K562 (cell line): ENCODE data around the gene RAD51D. TPM values are rescaled to one million over a fixed set of nuclear protein-coding genes. Genes with fewer than 3 reads are reported as not detected.

Experiments used
- NUFIP1 ChIP-seq: fragments of 450-650 bp; IDR thresholded peaks from 2 replicates; pipeline ENCODE4 v1.6.1; 2018; ENCODE audit not compliant: partially characterized antibody
- PTRF ChIP-seq: fragments of 450-650 bp; IDR thresholded peaks from 2 replicates; pipeline ENCODE4 v1.6.1; 2016; ENCODE audit warnings: mild to moderate bottlenecking, missing genetic modification characterization, missing compliant biosample characterization
- RB1 ChIP-seq: fragments of 450-650 bp; IDR thresholded peaks from 2 replicates; pipeline ENCODE4 v1.6.1; 2017; ENCODE audit warnings: low read depth, mild to moderate bottlenecking
- TCF7 ChIP-seq: sonication (generic); IDR thresholded peaks from 2 replicates; pipeline ENCODE4 v1.6.1; 2016; ENCODE audit warnings: antibody characterized with exemption, borderline replicate concordance
- TEAD1 ChIP-seq, 2 experiments: fragments of 450-650 bp in 1 of 2; sonication (generic) in 1 of 2; formaldehyde crosslinking; IDR thresholded peaks; 2 replicates each; pipeline versions ENCODE4 v1.4.0 to v1.8.0; 2020 to 2022; ENCODE audit warnings: mild to moderate bottlenecking in 2 of 2, missing genetic modification reagents in 1 of 2
- ZNF133 ChIP-seq: fragments of 250-450 bp; sonication (Bioruptor Pico); IDR thresholded peaks from 2 replicates; pipeline ENCODE4 v1.4.0; 2020; ENCODE audit warnings: mild to moderate bottlenecking
- ZNF184 ChIP-seq: sonication (generic); formaldehyde crosslinking; IDR thresholded peaks from 2 replicates; pipeline ENCODE4 v1.5.0; 2020; ENCODE audit warnings: missing genetic modification reagents
- ZNF324 ChIP-seq: fragments of 250-450 bp; sonication (Bioruptor Pico); IDR thresholded peaks from 2 replicates; pipeline ENCODE4 v1.4.0; 2020; ENCODE audit warnings: mild to moderate bottlenecking
- ZNF778 ChIP-seq: fragments of 450-650 bp; formaldehyde crosslinking; IDR thresholded peaks from 2 replicates; pipeline ENCODE4 v1.4.0; 2020; ENCODE audit warnings: mild to moderate bottlenecking, moderate library complexity
- polyA plus RNA-seq, 8 experiments: library from polyadenylated mRNA; depleted of rRNA in 4 of 8; stranded (reverse) in 5 of 8; unstranded in 3 of 8; fragments of >200 nt; fragmentation: Nextera tagmentation in 2 of 8; fragmentation: Illumina TruSeq in 1 of 8; extraction: Ambion mirVana in 2 of 8; extraction: Trizol in 1 of 8; gene quantifications; 2 replicates each; pipeline versions ENCODE4 v1.2.1 to v1.2.3, GENCODE V29; 2011 to 2014; ENCODE audit warnings: inconsistent platforms in 1 of 8, missing spikeins in 1 of 8
- total RNA-seq, 7 experiments: library from RNA; depleted of rRNA in 6 of 7; stranded (reverse); fragments of >200 nt in 6 of 7; fragmentation: Illumina TruSeq in 2 of 7; extraction: Trizol in 2 of 7; gene quantifications; 2 replicates each; pipeline versions ENCODE4 v1.2.1 to v1.2.3, GENCODE V29; 2011 to 2021; ENCODE audit warnings: low replicate concordance in 1 of 7
- TF ChIP-seq, protein P1 (sequence below), 2 experiments: fragments of 200-800 bp in 1 of 2; sonication (Bioruptor generic) in 1 of 2; sonication (generic) in 1 of 2; formaldehyde crosslinking in 1 of 2; IDR thresholded peaks in 1 of 2; conservative IDR thresholded peaks in 1 of 2; 2 replicates each; pipeline versions ENCODE4 v1.5.0 to v1.6.1; 2016 to 2020; ENCODE audit warnings: missing compliant biosample characterization in 1 of 2, missing genetic modification characterization in 1 of 2, missing genetic modification reagents in 1 of 2
- TF ChIP-seq, protein P2 (sequence below): fragments of 250-450 bp; sonication (Bioruptor Pico); IDR thresholded peaks from 2 replicates; pipeline ENCODE4 v1.5.0; 2021
- TF ChIP-seq, protein P3 (sequence below): fragments of 450-650 bp; formaldehyde crosslinking; IDR thresholded peaks from 2 replicates; pipeline ENCODE4 v1.4.0; 2020; ENCODE audit warnings: mild to moderate bottlenecking, mixed read lengths
- TF ChIP-seq, protein P4 (sequence below): fragments of 450-650 bp; IDR thresholded peaks from 2 replicates; pipeline ENCODE4 v1.6.1; 2016; ENCODE audit warnings: missing biosample characterization, missing genetic modification characterization
- TF ChIP-seq, protein P5 (sequence below): IDR thresholded peaks from 3 replicates; pipeline ENCODE4 v1.6.1; 2011; ENCODE audit warnings: borderline replicate concordance, mild to moderate bottlenecking; ENCODE audit not compliant: insufficient read length, insufficient read depth

RAD51D gene
- total and polyA plus RNA-seq, 9 of the 15 experiments (the other 6 are each of a cell fraction or from before 2014, with no cell fraction given), result 2.2 to 16.9 (median 8.7) TPM

DNA sequence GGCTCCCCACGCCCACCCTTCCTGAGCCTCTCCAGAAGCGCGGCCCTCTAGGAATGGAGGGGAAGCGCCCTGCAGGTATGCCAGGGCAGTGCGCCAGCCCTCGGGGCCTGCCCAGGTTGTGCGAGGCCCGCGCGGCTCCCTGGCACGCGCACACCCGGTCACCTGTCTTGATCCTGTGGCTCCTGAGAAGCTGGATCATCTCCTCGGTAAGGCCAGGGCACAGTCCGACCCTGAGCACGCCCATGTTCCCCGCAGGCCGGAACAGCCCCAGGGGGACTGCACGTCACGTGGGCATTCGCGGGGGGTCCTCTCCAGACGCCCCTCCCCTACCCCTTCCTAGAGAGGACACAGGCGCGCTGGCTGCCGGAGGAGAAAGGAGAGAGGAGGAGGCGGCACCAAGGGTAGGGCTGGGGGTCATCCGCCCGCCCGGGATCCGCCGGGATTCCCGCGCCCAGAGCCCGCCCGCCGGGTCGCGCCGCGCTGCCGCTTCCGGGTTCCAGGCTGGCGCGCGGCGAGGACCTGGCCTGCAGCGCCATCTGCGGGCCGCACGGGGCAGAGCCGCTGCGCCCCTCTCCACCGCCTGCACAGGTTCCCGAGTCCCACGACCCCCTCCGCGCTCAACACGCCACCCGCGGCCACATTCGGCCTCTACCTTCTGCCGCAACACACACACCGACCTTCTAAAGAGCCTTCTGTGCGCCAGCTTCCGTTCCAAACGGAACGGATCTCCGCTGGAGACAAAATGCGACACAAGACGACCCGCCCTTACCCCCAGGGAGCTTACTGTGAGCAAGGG lies at the start of gene RAD51D (continued):
- TF ChIP-seq TEAD1 (CRISPR knock-in tag; IDR thresholded peaks at IDR 0.05) (0 out of 4 replicates have a peak, but pooled peaks of 1 of the 2 experiments have one; percentile 28), ZNF324 (CRISPR knock-in tag) (no peak), NUFIP1 (no peak), RB1 (peak; percentile 99), ZNF778 (no peak), ZNF133 (CRISPR knock-in tag) (no peak), TCF7 (no peak), ZNF184 (no peak), PTRF (no peak)
- TF ChIP-seq, protein P1, sequence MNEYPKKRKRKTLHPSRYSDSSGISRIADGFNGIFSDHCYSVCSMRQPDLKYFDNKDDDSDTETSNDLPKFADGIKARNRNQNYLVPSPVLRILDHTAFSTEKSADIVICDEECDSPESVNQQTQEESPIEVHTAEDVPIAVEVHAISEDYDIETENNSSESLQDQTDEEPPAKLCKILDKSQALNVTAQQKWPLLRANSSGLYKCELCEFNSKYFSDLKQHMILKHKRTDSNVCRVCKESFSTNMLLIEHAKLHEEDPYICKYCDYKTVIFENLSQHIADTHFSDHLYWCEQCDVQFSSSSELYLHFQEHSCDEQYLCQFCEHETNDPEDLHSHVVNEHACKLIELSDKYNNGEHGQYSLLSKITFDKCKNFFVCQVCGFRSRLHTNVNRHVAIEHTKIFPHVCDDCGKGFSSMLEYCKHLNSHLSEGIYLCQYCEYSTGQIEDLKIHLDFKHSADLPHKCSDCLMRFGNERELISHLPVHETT (CRISPR knock-in tag; conservative IDR thresholded peaks at IDR 0.05 in 1 of 2, IDR thresholded peaks at IDR 0.05 in 1 of 2), result no peak
- TF ChIP-seq, protein P2, sequence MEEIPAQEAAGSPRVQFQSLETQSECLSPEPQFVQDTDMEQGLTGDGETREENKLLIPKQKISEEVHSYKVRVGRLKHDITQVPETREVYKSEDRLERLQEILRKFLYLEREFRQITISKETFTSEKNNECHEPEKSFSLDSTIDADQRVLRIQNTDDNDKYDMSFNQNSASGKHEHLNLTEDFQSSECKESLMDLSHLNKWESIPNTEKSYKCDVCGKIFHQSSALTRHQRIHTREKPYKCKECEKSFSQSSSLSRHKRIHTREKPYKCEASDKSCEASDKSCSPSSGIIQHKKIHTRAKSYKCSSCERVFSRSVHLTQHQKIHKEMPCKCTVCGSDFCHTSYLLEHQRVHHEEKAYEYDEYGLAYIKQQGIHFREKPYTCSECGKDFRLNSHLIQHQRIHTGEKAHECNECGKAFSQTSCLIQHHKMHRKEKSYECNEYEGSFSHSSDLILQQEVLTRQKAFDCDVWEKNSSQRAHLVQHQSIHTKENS, result no peak
- TF ChIP-seq, protein P3, sequence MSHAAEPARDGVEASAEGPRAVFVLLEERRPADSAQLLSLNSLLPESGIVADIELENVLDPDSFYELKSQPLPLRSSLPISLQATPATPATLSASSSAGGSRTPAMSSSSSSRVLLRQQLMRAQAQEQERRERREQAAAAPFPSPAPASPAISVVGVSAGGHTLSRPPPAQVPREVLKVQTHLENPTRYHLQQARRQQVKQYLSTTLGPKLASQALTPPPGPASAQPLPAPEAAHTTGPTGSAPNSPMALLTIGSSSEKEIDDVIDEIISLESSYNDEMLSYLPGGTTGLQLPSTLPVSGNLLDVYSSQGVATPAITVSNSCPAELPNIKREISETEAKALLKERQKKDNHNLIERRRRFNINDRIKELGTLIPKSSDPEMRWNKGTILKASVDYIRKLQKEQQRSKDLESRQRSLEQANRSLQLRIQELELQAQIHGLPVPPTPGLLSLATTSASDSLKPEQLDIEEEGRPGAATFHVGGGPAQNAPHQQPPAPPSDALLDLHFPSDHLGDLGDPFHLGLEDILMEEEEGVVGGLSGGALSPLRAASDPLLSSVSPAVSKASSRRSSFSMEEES (CRISPR knock-in tag), result peak; percentile 22; the same call in 1 of the 2 replicates
- TF ChIP-seq, protein P4, sequence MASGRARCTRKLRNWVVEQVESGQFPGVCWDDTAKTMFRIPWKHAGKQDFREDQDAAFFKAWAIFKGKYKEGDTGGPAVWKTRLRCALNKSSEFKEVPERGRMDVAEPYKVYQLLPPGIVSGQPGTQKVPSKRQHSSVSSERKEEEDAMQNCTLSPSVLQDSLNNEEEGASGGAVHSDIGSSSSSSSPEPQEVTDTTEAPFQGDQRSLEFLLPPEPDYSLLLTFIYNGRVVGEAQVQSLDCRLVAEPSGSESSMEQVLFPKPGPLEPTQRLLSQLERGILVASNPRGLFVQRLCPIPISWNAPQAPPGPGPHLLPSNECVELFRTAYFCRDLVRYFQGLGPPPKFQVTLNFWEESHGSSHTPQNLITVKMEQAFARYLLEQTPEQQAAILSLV (tag), result no peak
- TF ChIP-seq, protein P5, sequence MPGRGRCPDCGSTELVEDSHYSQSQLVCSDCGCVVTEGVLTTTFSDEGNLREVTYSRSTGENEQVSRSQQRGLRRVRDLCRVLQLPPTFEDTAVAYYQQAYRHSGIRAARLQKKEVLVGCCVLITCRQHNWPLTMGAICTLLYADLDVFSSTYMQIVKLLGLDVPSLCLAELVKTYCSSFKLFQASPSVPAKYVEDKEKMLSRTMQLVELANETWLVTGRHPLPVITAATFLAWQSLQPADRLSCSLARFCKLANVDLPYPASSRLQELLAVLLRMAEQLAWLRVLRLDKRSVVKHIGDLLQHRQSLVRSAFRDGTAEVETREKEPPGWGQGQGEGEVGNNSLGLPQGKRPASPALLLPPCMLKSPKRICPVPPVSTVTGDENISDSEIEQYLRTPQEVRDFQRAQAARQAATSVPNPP, result no peak
